Gastrocnemius medialis (tissue), 4 donors: Measurements from ENCODE around the gene LRTM2.

ENCODE experiments used
- POLR2A ChIP-seq, 2 donors: fragments of 450-650 bp; IDR thresholded peaks; one replicate each; pipeline ENCODE4 v1.6.1; 2017; ENCODE audit warnings: antibody characterized with exemption in 2 of 2, mild to moderate bottlenecking in 2 of 2, moderate library complexity in 2 of 2
- TF ChIP-seq, protein P1 (sequence below), 5 experiments: fragments of 450-650 bp in 3 of 5; fragments of 200-600 bp in 2 of 5; sonication (generic) in 2 of 5; IDR thresholded peaks in 4 of 5; conservative IDR thresholded peaks in 1 of 5; 1 replicate in 4 of 5; 2 replicates in 1 of 5; pipeline ENCODE4 v1.5.1; 2016 to 2019; ENCODE audit warnings: antibody characterized with exemption in 5 of 5, mild to moderate bottlenecking in 3 of 5, moderate library complexity in 3 of 5

DNA sequence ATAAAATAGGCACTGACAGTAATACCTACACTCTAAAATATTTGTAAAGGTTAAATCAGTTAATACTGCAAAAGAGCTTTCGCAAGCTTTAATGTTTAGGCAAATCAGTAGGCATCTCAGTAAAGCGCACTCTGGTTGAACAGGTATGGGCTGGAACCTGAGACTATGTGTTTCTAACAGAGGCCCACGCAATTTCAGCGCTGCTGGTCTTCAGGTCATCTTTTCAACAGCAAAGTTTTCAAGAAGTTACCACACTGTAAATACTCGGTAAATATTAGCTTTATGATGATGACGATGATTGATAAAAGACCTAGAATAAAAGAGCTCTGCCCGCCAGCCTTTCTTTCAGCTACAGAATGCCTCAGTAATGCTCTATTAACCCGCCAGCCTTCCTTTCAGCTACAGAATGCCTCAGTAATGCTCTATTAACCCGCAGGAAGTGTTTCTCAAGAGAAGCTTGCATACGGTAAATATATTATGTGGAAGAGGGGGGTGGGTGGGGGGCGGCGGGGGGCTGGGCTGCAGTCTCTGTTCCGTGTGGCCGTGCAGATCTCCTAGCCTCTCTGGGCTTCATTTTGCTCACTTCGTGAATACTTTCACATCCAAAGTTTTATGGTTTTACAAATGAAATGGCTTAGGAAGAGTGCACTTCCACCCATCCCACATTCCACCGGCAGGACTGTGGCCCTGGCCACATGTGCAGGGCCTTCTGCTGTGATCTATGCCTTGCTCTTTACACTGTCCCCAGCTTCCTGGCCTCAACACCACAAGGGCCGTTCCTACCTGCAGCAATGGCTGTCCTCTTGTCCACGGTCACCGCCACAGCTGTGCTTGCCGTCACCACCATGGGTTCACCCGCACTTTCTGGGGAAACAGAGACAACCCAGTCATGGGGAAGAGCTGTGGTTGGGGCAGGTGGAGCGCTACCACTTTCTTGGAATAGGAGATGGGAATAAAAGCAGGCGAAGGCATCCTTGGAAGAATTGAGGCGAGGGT, 19.9 kb downstream of the LRTM2 start:
- TF ChIP-seq, protein P1, sequence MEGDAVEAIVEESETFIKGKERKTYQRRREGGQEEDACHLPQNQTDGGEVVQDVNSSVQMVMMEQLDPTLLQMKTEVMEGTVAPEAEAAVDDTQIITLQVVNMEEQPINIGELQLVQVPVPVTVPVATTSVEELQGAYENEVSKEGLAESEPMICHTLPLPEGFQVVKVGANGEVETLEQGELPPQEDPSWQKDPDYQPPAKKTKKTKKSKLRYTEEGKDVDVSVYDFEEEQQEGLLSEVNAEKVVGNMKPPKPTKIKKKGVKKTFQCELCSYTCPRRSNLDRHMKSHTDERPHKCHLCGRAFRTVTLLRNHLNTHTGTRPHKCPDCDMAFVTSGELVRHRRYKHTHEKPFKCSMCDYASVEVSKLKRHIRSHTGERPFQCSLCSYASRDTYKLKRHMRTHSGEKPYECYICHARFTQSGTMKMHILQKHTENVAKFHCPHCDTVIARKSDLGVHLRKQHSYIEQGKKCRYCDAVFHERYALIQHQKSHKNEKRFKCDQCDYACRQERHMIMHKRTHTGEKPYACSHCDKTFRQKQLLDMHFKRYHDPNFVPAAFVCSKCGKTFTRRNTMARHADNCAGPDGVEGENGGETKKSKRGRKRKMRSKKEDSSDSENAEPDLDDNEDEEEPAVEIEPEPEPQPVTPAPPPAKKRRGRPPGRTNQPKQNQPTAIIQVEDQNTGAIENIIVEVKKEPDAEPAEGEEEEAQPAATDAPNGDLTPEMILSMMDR (IDR thresholded peaks at IDR 0.05 in 4 of 5, conservative IDR thresholded peaks at IDR 0.05 in 1 of 5), result no peak
- no peak for TF ChIP-seq POLR2A (IDR thresholded peaks at IDR 0.05)
